A673 (cell line): ENCODE measurements around the gene UNC13B. TPM values are rescaled to one million over a fixed set of nuclear protein-coding genes. Genes with fewer than 3 reads are reported as not detected.
"Not testable (repeated sequence)": the region's sequence is repeated elsewhere in the genome, so short reads cannot be mapped to it uniquely, and the experiment has no call there.

Experiments
- BruUV-seq: library from RNA; stranded (reverse); fragments of 400-500 nt; replicated peaks from 2 replicates; lab custom pipeline; 2021; lab: Mats Ljungman, UMichigan
- CTCF ChIA-PET: fragments of 300-600 bp; sonication (Branson Sonifier 250); formaldehyde crosslinking; loops from one replicate; lab custom pipeline; 2022; ENCODE audit warnings: antibody characterized with exemption; lab: Charles Lee
- POLR2A ChIA-PET: fragments of 300-600 bp; sonication (Branson Sonifier 250); formaldehyde crosslinking; loops from one replicate; lab custom pipeline; 2022; ENCODE audit warnings: antibody characterized with exemption; ENCODE audit not compliant: low non-redundant PET; lab: Charles Lee
- DNase-seq: peaks from one replicate; pipeline ENCODE4 v3.0.0-alpha.2; 2015; ENCODE audit warnings: low spot score
- H3K27ac ChIP-seq: fragments of 200-600 bp; sonication (generic); 2 replicates; pipeline ENCODE4 v1.5.1; 2016; ENCODE audit warnings: mixed run types, low read depth, mild to moderate bottlenecking, mixed read lengths, antibody characterized with exemption, low read length; ENCODE audit not compliant: poor library complexity, severe bottlenecking
- H3K27me3 ChIP-seq: fragments of 200-600 bp; sonication (generic); replicated peaks from 2 replicates; pipeline ENCODE4 v1.6.1; 2017; ENCODE audit warnings: mixed run types, low read depth, mild to moderate bottlenecking, mixed read lengths, antibody characterized with exemption, low read length; ENCODE audit not compliant: insufficient read depth, poor library complexity
- H3K36me3 ChIP-seq: fragments of 200-600 bp; sonication (generic); 2 replicates; pipeline ENCODE4 v1.6.1; 2016; ENCODE audit warnings: mixed run types, mild to moderate bottlenecking, mixed read lengths, antibody characterized with exemption, low read length; ENCODE audit not compliant: insufficient read depth, poor library complexity, severe bottlenecking
- H3K4me1 ChIP-seq: fragments of 200-600 bp; sonication (generic); 2 replicates; pipeline ENCODE4 v1.6.1; 2017; ENCODE audit warnings: mixed run types, mild to moderate bottlenecking, mixed read lengths, antibody characterized with exemption, low read length; ENCODE audit not compliant: insufficient read depth, poor library complexity, severe bottlenecking
- H3K4me3 ChIP-seq: fragments of 200-600 bp; sonication (generic); 2 replicates; pipeline ENCODE4 v1.5.1; 2016; ENCODE audit warnings: low read depth, mixed run types, mild to moderate bottlenecking, mixed read lengths, low read length; ENCODE audit not compliant: poor library complexity, severe bottlenecking
- H3K9me3 ChIP-seq: fragments of 200-600 bp; sonication (generic); 2 replicates; pipeline ENCODE4 v1.6.1; 2016; ENCODE audit warnings: mixed run types, low read depth, mild to moderate bottlenecking, mixed read lengths, antibody characterized with exemption, low read length; ENCODE audit not compliant: poor library complexity, severe bottlenecking
- CTCF ChIP-seq: fragments of 300-800, 200-600 bp; sonication (generic); conservative IDR thresholded peaks from 2 replicates; pipeline ENCODE4 v1.5.1; 2017; ENCODE audit warnings: low read depth, mild to moderate bottlenecking, antibody characterized with exemption, low read length, moderate library complexity, mixed read lengths
- EZH2 ChIP-seq: fragments of 200-600 bp; sonication (generic); IDR thresholded peaks from 2 replicates; pipeline ENCODE4 v1.6.1; 2017; ENCODE audit warnings: borderline replicate concordance, low read depth, mild to moderate bottlenecking, mixed read lengths, antibody characterized with exemption, low read length; ENCODE audit not compliant: poor library complexity, severe bottlenecking
- intact Hi-C: fragments of 100-400 bp; cut with micrococcal nuclease; formaldehyde crosslinking; loops from one replicate; pipeline ENCODE4 v1.10.0; 2022; ENCODE audit not compliant: unreplicated experiment
- total RNA-seq: library from RNA; stranded (reverse); gene quantifications from 2 replicates; pipeline ENCODE4 v1.2.3, GENCODE V29; 2021

Gene UNC13B
- total RNA-seq, 1 experiment from 2014 or later, result 19.8 TPM

GRCh38 chr9:35179347-35180280 is 17.8 kb downstream of the UNC13B start:
- Histone ChIP-seq H3K9me3 (peaks cover 4% of the 10 kb centered on the region), H3K36me3 (no peaks in the 10 kb centered on the region), H3K4me1 (no peaks in the 10 kb centered on the region), H3K27ac (no peak overlapping the region), H3K27me3 (no peaks in the 10 kb centered on the region), H3K4me3 (no peak overlapping the region)
- no TSS peak for BruUV-seq
- ChIA-PET CTCF (no interaction called here), POLR2A (no interaction called here)
- no peak for TF ChIP-seq CTCF
- TF ChIP-seq EZH2, result no peak
- DNase-seq, result no peak
- intact Hi-C loops, result no loop called here

- no TSS peak for BruUV-seq
Observed at GRCh38 chr9:35180801-35181200, 19.0 kb downstream of the UNC13B start.

GRCh38 chr9:35182401-35182800 is 20.6 kb downstream of the UNC13B start:
- BruUV-seq, H3K36me3 ChIP-seq, intact Hi-C loops, H3K9me3 ChIP-seq, H3K27me3 ChIP-seq, H3K4me1 ChIP-seq, POLR2A ChIA-PET, CTCF ChIA-PET, H3K4me3 ChIP-seq, H3K27ac ChIP-seq, DNase-seq: not testable (repeated sequence)

More at GRCh38 chr9:35180801-35181200, 19.0 kb downstream of the UNC13B start:
- no peaks in the 10 kb centered on the region for H3K4me1 ChIP-seq
- DNase-seq, result no peak
- POLR2A ChIA-PET, result no interaction called here
- no peak overlapping the region for H3K4me3 ChIP-seq
- intact Hi-C loops, result no loop called here
- no peak overlapping the region for H3K27ac ChIP-seq
- no peaks in the 10 kb centered on the region for H3K27me3 ChIP-seq
- peaks cover 4% of the 10 kb centered on the region for H3K9me3 ChIP-seq
- no peaks in the 10 kb centered on the region for H3K36me3 ChIP-seq
- TF ChIP-seq CTCF (no peak), EZH2 (no peak)
- CTCF ChIA-PET, result no interaction called here

GRCh38 chr9:35182996-35183754 is 21.4 kb downstream of the UNC13B start:
- H3K4me1 ChIP-seq, H3K27ac ChIP-seq, intact Hi-C loops, H3K4me3 ChIP-seq, DNase-seq, CTCF ChIA-PET, H3K9me3 ChIP-seq, BruUV-seq, H3K27me3 ChIP-seq, POLR2A ChIA-PET, H3K36me3 ChIP-seq: not testable (repeated sequence)

- CTCF ChIA-PET, H3K36me3 ChIP-seq, H3K27me3 ChIP-seq, H3K4me1 ChIP-seq, H3K4me3 ChIP-seq, H3K9me3 ChIP-seq, intact Hi-C loops, DNase-seq, BruUV-seq, H3K27ac ChIP-seq, POLR2A ChIA-PET: not testable (repeated sequence)
Observed at GRCh38 chr9:35183755-35184480, 22.1 kb downstream of the UNC13B start.
